Activated CD4-positive, alpha-beta T cell treated with anti-CD3 and anti-CD28 coated beads, Interleukin-2, Interleukin-4, amounts not matched to agents 100 ng/mL and 50 ng/mL, durations not matched to agents 16 hours and 8 hours (primary cell): Measurements from ENCODE around the gene SRRM2.

Experiments used
- DNase-seq: peaks from one replicate; pipeline ENCODE4 v3.0.0-alpha.2; 2020; ENCODE audit warnings: low spot score

Gene SRRM2

GRCh38 chr16:2739625-2740430 is 12.6 kb upstream of the SRRM2 start:
- no peak for DNase-seq

- no peak for DNase-seq
Measured at GRCh38 chr16:2740476-2740875, 12.0 kb upstream of the SRRM2 start.

- DNase-seq = no peak
Measured at GRCh38 chr16:2741168-2741567, 11.3 kb upstream of the SRRM2 start.

- no peak for DNase-seq
Measured at GRCh38 chr16:2742323-2743006, 10.0 kb upstream of the SRRM2 start.

GRCh38 chr16:2743007-2743810 is 9.2 kb upstream of the SRRM2 start:
- DNase-seq = no peak

DNA sequence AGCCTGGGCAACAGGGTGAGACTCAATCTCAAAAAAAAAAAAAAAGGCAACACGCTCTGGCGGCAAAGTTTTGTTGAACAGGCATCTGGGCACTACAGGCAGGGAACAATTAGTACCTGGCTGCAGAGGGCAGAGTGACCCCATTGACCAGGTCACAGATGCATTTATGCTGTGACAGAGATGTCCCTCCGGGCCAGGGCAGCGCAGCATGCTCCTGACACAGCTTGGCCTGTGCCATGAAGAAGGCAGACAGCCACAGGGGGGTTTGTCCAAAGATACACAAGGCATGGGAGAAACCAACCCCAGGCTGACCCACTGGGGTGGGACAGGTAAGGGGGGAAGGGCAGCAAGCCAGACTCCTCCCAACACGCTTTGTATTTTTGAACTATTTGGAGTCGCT is 7.7 kb upstream of the SRRM2 start:
- no peak for DNase-seq

GRCh38 chr16:2745116-2745890 is 7.1 kb upstream of the SRRM2 start:
- DNase-seq = no peak

- no peak for DNase-seq
Measured at GRCh38 chr16:2745961-2746360, 6.5 kb upstream of the SRRM2 start.

DNA sequence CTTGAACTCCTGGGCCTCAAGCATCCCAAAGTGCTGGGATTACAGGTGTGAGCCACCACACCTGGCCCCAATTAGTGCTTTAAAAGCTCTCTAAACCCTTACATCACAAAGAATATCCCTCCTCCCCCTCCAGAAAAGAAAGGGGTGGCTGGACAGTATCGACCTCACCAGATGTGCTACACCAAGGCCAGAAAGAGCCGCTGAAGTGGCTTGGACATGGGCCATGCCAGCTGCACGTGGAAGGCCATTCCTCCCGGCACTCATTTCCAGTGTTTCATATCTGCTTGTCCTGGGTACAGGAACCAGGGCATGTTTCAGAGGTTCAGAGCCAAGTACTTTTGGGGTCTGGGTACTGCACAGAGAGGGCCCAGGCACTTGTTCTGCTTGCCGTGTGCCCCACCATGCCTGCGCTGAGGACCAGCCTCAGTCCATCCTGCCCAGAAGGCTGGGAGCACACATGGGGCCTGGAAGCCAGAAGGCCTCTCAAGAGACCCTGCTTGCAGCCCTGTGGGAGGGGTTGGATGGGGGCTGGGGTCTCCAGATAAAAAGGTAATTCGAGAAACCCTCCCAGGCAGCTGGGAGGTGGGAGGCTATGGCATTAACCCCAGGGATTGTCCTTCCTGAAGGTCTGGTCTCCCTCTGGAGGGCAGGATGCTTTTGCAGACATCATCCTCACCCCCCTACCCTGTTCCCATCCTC is 3.5 kb upstream of the SRRM2 start:
- no peak for DNase-seq

DNA sequence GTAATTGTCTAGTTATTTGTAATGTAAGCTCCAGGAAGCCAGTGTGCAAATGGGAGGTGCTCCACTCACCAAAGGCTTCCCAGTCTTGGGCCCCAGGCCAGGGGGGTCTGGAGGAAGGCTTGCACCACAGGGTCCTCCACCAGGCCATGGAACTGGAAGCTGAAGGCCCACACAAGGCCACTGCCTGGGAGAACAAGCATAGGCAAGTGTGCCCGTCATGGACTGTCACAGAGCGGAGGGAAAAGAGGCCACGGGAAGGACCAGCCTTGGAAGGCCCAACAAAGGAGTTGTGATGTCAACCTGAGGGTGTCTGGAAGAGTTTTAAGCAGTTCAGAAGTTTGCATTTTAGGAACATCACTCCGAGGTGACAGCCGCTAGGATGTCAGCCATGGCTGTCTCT is 3.0 kb upstream of the SRRM2 start:
- DNase-seq = no peak

DNA sequence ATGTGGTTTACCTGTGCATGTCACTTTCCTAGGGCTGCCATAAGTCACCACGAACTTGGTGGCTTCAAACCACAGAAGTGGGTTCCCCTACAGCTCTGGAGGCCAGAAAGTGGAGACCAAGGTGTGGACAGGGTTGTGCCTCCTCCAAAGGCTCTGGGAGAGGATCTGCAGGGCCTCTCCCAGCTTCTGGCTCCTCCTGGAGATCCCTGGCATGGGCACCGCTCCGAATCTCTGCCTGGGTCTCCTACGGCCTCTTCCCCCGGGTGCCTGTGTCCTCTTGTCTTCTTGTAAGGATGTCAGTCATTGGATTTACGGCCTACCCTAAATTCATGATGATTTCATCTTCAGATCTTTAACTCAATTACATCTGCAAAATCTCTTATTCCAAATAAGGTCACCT is 2.5 kb upstream of the SRRM2 start:
- no peak for DNase-seq

DNA sequence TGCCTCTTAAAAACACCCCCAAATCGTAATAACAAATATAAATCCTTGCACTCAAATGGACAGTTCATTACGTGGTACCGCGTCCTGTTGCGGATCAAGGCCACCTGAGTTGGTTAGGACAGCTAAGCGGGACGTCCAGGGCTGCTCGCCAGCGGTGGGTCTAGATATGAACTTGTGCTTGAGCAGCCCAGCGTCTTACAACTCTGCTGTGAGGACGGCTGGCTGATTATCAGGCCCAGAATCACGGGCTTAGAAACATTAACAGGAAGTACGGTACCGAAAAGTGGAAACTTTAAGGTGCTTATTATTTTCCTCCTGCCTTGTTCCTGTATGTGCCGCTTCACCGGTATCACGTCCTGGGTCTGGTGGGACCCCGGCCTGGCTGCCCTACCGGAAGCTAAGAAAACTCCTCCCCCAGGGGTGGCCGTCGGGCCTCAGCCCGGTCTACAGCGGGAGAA is 832 bp upstream of the SRRM2 start:
- peak; percentile 60 for DNase-seq

- peak; percentile 72 for DNase-seq
Measured at GRCh38 chr16:2752850-2753732, 653 bp downstream of the SRRM2 start.

- DNase-seq = no peak
Measured at GRCh38 chr16:2753733-2754020, 1.2 kb downstream of the SRRM2 start.

GRCh38 chr16:2755158-2755557 is 2.7 kb downstream of the SRRM2 start:
- DNase-seq = no peak

DNA sequence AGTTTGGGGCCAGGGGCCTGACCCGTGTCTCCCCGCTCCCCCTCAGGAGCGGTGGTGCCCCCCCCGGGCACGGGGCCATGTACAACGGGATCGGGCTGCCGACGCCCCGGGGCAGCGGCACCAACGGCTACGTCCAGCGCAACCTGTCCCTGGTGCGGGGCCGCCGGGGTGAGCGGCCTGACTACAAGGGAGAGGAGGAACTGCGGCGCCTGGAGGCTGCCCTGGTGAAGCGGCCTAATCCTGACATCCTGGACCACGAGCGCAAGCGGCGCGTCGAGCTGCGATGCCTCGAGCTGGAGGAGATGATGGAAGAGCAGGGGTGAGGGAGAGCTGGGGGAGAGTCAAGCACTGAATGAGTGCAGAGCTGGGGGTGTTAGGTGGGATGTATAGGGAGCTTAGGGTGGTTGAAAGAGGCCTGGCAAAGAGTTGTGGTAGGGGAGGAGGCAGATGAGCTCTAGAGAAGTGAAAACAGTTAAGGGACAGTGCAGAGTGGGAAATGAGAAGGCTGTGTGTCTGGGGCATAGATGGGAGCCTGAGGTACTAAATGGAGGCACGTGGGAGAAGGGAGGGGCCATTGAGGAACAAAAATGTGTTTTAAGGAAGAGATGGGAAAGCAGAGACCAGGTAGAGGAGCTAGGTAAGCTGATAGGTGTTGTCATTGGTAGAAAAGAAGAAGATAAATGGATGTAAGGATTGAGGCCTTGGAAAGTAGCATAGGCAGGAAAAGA is 4.0 kb downstream of the SRRM2 start:
- no peak for DNase-seq

DNA sequence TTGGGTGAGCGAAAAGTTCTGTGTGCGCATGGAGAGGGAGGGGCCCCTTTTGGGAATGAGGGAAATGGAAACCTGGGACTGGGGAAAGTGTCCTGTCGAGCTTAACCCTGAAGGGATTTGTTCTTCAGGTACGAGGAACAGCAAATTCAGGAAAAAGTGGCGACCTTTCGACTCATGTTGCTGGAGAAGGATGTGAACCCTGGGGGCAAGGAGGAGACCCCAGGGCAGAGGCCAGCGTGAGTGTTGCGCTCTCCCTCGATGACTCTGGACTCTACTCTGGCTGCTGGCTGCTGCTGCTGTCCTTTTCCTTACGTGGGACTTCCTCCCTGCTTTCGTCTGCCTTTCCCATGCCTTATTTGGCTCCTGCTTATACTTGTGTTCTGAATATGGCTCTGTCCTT is 4.9 kb downstream of the SRRM2 start:
- no peak for DNase-seq

- DNase-seq = no peak
Measured at GRCh38 chr16:2761472-2761871, 9.0 kb downstream of the SRRM2 start.

GRCh38 chr16:2761886-2762583 is 9.6 kb downstream of the SRRM2 start:
- no peak for DNase-seq
